Stimulated activated CD8-positive, alpha-beta memory T cell treated with anti-CD3 and anti-CD28 coated beads, Interleukin-7, amount 100 ng/mL, for 24 hours (primary cell): ENCODE results near the gene GAREM2.
A peak's percentile ranks its signal among the peaks of the same experiment; 100 is the strongest.

Experiments
- DNase-seq: peaks from one replicate; pipeline ENCODE4 v3.0.0-alpha.2; 2020; ENCODE audit warnings: low read depth

GAREM2 gene

DNA sequence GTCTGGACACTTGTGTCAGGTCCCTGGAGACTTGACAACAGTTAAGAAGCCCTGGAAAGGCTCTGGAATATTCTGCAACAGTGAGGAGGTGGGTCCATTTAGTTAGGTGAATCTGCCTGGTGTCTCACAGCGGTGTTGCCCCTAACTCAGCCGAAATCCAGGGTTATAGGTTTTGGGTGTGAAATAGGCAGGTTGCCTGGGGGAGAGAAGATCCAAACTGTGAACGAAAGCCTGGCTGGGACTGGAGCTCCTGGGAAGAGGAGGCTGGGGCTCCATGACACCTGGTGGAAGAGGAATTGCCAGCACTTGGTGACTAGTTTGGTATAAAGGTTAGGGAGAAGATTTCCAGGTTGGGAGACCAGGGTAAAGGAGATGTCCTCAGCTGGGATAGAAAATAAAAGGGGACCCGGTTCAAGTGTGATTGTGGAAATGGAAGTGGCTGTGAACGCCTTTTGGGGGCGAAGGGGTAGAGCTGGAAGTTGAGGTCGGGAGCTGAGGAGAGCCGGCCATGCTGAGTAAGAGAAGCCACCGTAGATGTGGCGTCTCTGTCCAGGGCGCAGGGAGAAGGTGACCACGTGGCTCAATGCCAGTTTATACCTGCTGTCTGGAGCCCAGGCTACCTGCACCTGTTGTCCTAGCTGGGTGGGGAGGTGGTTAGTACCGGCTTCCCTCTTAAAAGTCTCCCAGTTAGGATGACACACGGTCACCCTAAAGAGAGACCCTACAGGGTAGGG is 3.0 kb upstream of the GAREM2 start:
- DNase-seq = no peak

DNA sequence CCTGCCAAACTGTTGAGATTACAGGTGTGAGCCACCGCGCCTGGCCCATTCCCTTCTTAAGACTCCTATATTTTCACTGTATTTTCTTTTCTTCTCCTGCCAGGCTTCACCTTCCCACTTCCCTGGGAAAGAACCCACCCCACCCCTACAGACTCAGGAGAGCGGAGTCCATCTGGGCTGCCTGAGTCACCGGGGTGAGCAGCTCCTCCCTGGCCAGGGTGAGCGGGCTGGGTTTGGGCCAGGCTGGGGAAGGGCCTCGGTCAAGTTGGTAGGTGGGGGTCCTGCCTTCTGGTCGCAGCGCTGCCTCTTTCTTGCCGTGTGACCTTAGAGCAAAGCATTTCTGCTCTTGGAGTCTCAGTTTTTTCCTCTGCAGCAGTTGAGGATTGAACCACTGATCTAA is 2.1 kb upstream of the GAREM2 start:
- no peak for DNase-seq

DNA sequence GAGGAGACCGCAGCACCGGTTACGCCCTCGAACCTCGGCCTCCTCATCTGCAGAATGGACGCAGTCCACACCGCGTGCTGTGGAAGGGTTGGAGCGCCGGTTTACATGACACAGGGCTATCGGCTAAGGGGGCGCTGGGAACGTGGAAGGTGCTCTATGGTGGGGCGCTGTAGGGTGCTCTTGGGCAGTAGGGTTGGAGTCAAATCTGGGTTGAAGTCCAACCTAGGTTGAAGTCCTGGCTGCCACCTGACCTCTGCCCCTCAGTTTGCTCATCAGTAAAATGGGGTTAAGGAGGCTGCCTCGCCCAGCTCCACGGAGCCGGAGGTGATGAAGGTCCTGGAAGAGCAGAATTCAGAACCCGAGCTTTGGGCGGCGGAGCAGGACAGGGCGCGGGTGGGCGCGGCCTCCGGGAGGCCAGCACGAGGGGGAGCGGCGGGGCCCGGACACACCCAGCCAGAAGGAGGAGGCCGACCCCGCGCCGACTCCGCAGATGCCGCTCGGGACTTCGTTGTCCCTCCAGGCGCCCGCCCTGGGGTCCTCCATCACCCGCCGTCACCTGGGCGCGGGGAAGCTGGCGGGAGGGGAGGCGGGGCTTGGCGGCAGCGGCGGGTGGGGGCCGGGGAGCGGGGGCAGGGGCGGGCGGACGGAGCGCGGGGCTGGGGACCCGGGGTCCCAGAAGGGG is 558 bp upstream of the GAREM2 start:
- no peak for DNase-seq

DNA sequence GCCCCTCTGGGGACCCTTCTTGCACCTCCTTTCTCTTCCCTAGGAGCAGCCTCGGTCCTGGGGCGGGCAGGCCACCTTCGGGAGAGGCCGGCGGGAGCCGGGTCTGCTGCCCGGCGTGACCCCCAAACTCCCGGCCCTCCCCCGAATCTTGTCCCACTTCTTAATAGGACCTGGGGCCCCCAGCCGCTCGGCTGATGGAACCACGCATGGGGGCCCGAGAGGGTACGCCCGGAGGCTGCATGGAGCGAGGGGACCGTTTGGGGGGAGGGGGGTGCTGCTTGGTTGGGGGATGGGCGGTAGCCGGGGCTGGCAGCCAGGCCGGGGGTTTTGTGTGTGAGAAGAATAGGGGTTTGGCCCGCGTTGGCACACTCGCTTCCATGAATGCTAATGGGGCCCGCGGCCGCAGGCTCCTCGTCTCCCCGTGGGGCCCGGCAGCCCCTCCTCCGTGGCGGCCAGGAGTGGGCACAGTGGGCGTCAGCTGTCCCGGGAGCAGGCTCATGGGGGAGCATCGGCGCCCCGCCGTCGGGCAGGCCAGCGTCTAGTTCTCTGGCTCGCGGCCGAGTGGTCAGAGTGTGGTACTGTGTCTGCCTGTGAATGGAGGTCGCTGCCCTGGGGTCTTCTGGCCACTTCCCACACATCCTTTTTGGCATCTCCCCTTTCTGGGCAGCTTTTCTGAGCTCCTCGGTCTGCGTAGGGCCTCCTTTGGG is 1.0 kb downstream of the GAREM2 start:
- no peak for DNase-seq

DNA sequence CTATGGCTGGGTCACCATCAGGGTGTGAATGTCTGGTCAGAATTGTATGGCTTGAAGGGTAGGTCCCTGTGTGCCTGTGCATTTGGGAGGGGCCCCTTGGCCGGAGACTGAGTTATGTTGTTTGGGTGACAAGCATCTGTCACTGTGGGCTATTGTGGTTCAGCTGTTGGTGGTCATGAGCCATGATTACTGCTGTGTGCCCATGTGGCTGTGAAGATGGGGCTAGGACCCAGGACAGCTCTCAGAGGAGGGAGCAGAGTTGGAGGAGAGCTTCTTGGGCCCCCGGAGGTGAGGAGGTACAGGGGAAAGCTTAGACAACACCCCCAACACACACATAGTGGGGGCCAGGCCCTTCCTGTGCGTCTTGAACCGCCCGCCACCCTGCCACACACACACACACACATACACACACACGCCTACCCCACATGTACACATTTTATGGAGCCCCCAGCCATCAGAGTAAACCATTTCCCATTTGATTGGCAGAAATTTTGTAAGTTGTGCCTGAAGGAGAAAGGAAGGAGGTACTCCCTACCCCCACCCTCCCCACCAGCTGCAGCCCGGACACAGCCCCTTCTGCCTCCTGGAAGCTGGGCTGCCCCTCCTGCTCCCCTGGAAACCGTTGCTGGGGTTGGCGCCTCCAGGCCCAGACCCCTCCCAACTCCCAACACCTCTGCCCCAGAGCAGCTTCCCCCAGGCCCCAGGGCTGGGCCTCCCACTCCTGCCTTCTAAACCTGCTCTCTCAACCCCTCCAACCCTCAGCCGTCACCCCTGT is 2.0 kb downstream of the GAREM2 start:
- DNase-seq = no peak

DNA sequence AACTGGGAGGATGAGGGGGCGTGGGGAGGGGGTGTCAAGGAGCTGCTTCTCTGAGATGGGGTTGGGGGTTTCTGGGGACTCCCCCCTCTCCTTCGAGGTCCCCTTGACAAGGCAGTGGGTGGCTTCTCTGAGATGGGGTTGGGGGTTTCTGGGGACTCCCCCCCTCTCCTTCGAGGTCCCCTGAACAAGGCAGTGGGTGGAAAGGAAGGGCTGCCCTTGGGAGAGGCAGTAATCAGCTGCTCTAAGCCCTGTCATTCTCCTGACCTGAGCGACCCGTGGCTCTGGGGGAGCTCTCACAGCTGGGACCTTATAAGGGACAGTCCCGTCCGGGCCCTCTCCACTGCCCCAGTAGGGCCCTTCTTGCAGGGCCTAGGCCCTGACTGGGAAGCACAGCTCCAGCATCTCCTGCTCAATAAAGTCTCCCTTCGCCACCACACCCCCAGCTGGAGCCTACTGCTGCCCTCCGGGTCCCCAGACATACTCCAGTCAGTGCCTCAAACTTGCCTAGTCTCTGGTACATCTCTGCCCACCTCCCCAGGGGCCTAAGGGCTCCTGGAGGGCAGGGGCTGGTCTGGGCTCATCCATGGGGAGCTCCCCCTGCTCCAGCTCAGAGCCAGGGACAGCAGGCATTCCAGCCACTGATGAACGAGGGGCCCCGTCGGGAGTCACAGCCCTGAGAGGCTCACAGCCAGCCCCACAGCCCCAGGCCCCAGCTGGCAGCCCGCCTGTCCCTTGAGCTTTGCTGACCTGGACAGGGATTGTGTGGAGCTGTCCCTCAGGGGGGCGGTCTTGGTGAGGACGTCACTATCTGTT is 2.8 kb downstream of the GAREM2 start:
- DNase-seq = no peak

DNA sequence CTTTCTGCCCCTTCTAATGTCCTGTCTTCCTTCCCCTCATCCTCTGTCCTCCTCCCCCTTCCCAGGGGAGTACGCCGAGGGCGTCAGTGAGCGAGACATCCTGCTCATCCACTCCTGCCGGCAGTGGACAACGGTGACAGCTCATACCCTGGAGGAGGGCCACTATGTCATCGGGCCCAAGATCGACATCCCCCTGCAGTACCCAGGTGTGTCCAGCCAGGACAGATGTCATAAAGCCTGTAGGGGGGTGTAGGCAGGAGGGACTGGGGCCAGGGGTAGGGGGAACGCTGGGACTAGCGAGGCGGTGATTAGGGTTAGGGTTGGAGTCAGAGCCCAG is 3.4 kb downstream of the GAREM2 start:
- DNase-seq = no peak

DNA sequence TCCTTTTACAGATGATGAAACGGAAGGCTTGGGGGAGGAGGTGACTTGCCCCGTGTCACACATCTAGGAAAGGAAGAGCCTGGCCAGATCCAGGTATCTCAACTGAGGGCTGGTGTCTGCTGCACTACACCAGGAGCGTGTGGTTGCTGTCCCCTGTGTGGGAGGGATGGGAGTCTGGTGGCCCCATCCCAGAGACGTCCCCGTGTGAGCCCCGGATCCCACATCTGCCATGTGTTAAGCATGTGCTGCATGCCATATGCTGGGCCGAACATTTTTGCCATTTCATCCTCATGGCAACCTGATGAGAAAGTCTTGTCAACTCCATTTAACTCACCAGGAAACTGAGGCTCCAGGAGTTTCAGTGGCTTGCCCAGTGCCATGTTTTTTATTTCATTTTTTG is 4.2 kb downstream of the GAREM2 start:
- no peak for DNase-seq

DNA sequence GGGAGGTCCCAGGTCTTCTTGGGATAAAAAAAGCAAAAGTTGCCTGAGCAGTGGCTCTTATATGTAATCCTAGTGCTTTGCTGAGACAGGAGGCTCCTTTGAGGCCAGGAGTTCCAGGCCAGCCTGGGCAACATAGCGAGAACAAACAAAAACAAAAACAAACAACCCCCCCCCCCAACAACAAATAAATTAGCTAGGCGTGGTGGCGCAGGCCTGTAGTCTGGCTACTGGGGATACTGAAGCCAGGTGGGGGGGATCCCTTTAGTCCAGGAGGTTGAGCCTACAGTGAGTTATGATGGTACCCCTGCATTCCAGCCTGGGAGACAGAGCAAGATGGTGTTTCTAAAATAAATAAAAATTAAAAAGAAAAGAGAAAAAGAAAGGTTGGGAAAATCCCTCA is 5.4 kb downstream of the GAREM2 start:
- no peak for DNase-seq

DNA sequence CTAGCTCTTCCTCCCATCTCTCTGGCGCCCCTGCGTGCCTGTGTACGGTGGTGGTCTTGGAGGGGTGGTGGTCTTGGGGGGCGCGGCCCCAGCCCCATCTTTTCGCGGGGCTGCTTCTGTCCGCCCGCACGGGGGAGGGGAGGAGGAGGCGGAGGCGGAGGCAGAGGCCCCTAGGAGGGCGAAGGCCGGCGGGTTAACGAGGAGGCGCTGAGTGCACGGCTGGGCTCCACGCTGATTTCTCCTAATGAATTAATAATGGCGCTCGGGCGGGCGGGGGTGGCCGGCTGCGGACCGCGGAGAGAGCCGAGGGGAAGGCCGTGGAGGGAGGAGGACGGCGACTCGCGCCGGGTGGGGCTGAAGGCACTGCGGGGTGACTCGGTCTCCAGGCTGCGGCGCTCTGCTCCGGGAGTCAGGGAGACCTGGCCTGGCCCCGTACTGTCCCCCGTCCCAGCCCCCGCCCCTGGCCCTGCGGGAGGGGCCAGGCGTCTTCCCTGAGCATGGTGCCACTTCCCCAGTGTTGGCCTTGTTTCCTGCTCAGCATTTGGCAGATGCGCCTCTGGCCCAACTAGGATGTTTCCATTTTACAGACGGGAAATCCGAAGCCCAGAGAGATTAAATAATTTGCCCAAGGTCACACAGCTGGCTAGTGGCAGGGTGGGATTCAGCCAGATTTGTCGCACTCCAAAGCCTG is 6.0 kb downstream of the GAREM2 start:
- no peak for DNase-seq

DNA sequence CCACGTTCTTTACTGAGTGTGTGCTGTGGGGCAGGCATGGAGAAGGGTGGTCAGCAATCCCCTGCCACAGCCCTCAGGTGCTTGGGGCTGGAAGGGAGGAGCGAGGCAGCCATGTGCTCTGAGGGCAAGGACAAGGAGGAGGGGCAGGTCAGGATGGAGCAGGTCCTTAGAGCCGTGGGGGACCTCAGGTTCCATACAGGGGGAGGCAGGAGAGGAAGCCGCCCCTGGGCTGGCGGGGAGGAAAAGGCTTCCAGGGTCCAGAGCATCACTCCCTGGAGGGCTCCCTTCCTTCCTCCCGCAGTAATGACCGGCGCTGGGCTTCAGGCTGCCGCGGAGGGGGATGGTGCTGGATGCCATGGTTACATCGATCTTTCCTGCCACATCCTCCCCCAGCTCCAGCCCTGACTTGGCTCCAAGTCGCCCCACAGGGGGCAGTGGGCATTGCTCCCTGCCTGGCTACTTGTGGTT is 6.6 kb downstream of the GAREM2 start:
- DNase-seq = no peak

DNA sequence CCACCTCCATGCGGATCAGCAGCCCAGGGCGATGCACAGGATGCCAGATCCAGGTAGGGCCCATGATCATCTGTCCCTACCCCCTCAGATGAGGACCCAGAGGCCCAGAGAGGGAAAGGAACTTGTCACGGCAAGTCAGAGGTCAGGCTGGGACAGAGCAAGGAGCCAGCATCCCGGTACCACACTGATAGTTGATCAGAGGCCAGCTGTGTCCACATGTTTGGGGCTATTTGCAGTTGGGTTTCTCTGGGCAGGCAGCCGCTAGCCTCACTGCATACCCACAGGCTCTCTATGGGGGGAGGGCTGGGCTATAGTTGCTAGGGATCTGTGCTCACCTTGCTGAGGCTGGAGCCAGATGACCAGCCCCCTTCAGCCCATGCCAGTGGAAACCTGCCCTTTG is 9.6 kb downstream of the GAREM2 start:
- DNase-seq = no peak

DNA sequence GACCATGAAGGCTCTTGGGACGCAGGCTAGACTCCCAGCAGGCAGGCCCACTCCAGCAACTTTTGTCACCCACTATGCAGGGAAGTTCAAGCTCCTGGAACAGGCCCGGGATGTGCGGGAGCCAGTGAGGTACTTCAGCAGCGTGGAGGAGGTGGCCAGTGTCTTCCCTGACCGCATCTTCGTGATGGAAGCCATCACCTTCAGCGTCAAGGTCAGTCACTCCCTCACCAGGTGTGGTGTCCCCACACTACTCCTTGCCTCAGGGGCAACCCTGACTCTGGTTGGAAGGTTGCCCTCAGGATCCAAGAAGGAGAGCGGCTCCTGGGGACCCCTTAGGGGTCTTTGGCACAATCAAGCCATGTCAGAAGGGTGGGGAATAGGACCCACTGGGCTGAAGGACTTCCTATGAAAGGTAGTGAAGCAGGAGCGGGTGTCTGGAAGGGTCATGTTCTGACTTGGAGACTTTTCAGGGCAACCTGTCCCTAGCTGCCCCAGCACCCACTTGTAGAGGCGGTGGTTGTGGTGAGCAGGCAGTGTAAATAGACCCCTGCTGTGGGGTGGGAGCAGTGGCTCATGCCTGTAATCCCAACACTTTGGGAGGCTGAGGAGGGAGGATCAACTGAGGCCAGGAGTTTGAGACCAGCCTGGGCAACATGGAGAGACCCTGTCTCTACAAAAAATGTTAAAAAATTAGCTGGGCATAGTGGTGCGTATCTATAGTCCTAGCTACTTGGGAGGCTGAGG is 10.2 kb downstream of the GAREM2 start:
- DNase-seq = no peak

DNA sequence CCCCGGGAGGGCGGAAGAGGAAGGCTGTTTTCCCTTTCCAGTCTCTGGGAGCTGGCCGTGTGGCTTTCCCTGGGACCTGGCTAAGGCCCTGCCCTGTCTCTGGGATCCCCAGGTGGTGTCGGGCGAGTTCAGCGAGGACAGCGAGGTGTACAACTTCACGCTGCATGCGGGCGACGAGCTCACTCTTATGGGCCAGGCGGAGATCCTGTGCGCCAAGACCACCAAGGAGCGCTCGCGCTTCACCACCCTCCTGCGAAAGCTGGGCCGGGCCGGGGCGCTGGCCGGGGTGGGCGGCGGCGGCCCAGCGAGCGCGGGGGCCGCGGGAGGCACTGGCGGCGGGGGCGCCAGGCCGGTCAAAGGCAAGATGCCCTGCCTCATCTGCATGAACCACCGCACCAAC is 11.2 kb downstream of the GAREM2 start:
- DNase-seq = no peak

DNA sequence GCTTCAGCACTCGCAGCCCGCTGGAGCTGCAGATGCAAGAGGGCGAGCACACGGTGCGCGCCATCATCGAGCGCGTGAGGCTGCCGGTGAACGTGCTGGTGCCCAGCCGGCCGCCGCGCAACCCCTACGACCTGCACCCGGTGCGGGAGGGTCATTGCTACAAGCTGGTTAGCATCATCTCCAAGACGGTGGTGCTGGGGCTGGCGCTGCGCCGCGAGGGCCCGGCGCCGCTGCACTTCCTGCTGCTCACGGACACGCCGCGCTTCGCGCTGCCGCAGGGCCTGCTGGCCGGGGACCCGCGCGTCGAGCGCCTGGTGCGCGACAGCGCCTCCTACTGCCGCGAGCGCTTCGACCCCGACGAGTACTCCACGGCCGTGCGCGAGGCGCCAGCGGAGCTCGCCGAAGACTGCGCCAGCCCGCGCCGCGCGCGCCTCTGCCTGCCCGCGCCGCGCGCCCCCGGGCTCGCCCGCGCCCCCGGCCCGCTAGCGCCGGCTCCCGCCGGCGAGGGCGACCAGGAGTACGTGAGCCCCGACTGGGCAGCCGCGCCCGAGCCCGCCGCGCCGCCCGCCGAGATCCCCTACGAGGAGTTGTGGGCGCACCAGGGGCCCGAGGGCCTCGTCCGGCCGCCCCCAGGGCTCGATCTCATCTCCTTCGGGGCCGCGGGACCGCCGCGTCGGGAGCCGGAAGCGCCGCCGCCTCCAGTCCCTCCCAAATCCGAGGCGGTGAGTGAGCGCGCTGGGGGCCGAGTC is 11.8 kb downstream of the GAREM2 start:
- DNase-seq = peak; percentile 53

DNA sequence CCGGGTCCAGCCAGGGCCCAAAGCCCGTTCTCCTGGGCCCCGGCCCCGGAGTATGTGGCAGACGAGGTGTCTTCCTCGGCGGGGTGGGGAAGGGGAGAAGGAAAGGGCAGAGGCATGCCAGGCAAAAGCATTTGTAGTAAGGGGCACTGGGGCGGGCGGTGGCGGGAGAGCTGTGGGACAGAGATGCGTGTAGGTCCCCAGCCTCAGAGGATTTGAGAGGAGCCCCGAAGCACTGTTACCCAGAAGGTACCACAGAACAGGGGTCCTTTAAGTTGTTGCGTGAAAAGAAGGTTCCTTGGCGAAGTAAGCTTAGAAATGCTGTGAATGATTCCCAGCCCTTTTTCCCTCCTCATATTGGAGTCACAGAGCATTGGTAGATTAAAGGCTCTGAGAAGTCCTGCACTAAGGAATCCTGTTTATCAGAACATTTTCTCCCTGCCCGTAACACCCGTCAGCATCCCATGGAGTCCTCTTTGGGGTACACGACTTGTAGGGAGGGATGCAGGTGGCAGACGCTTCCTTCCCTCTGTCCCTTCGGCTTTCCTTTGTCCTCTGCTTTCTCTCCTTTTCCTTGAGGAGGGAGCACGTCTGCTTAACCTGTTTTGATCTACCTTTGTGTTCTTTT is 12.5 kb downstream of the GAREM2 start:
- no peak for DNase-seq

DNA sequence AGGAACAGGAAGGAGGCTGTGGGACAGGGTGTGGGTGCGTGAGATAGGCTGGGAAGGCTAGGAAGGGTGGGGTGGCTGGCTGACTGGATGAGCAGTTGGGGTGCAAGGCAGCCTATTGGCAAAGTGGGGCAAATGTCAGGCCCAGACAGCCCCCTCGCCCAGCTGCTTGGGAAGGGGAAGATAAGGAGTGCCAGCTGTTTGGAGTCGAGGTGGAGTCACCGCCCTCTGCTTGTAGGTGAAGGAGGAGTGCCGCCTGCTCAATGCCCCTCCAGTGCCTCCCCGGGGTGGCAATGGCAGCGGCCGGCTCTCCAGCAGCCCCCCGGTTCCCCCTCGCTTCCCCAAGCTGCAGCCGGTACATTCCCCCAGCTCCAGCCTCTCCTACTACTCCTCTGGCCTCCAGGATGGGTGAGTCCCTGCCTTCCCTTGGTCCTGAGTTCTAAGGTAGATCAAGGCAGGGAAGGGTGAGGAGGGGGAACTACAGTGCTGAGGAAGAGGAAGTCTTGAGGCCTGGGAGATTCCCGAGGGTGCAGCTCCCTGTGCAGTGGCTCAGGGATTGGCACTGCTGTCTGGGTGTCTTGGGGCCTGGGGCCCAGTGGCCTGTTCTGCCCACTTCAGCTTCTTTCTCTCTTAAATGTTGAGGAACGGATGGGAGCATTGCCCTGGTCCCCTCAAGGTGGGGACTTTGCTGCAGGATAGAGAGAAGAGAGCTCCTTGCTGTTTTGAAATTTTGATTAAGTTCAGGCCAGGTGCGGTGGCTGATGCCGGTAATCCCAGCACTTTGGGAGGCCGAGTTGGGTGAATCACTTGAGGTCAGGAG is 13.3 kb downstream of the GAREM2 start:
- no peak for DNase-seq

DNA sequence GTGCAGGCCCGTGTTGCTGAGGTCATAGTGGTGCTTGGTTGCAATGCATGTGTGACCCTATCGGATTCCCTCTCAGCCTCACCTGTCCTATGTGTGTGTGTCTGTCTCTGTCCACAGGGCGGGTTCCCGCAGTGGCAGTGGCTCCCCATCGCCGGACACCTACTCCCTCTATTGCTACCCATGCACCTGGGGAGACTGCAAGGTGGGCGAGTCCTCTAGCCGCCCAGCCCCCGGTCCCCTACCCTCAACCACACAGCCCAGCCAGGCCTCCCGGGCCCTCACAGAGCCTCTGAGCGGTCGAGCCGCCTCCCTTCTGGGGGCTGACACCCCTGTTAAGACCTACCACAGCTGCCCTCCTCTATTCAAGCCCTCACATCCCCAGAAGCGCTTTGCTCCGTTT is 14.2 kb downstream of the GAREM2 start:
- no peak for DNase-seq
